HL-60 (cell line): Measurements from ENCODE around the gene XPR1.

Source experiments
- POLR2AphosphoS5 ChIP-seq: IDR thresholded peaks from 2 replicates; pipeline ENCODE4 v1.6.1; 2012; ENCODE audit warnings: low read depth
- REST ChIP-seq: IDR thresholded peaks from 2 replicates; pipeline ENCODE4 v1.6.1; 2012; ENCODE audit warnings: low read depth; ENCODE audit not compliant: insufficient replicate concordance

DNA sequence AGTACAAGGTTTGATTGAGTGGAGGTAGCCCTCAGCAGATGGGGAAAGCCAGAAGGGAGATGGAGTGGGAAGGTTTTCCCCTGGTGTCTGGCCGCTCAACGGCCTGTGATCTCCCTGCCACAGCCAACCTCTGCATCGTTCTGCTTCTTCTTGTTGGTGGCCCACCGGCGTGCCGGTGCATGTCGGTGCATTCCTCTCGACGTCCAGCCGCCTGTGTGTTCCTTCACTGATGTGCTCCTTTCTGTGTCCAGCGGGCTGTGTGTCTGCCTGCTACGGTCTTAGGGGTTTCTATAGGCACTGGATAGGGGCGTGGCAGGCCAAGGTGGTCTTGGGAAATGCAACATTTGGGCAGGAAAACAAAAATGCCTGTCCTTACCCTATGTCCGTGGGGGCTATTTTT lies 101.0 kb downstream of the XPR1 start:
- TF ChIP-seq POLR2AphosphoS5 = no peak
- no peak for TF ChIP-seq REST
